Left ventricle myocardium inferior (tissue), 1 donor: Measurements from ENCODE around the gene SYT2. TPM values are rescaled to one million over a fixed set of nuclear protein-coding genes. Genes with fewer than 3 reads are reported as not detected.
"Not testable (repeated sequence)": the region's sequence is repeated elsewhere in the genome, so short reads cannot be mapped to it uniquely, and the experiment has no call there.

Experiments
- DNase-seq: peaks from one replicate; pipeline ENCODE4 v3.0.0-alpha.2; 2020
- H3K27ac ChIP-seq: fragments of 200-600 bp; replicated peaks from 2 replicates; pipeline ENCODE4 v1.8.0; 2021
- H3K27me3 ChIP-seq: fragments of 200-600 bp; 2 replicates; pipeline ENCODE4 v1.8.0; 2021; ENCODE audit warnings: low read depth
- H3K36me3 ChIP-seq: fragments of 200-600 bp; 2 replicates; pipeline ENCODE4 v1.8.0; 2021
- H3K4me1 ChIP-seq: fragments of 200-600 bp; 2 replicates; pipeline ENCODE4 v1.8.0; 2021
- H3K4me3 ChIP-seq: fragments of 200-600 bp; 2 replicates; pipeline ENCODE4 v1.8.0; 2021; ENCODE audit warnings: mild to moderate bottlenecking, moderate library complexity
- H3K9me3 ChIP-seq: fragments of 200-600 bp; replicated peaks from 2 replicates; pipeline ENCODE4 v1.8.0; 2021
- intact Hi-C: fragments of 100-400 bp; cut with micrococcal nuclease; formaldehyde crosslinking; loops from one replicate; pipeline ENCODE4 v1.11.0; 2022
- total RNA-seq: library from RNA; stranded (reverse); fragmentation: NEBNext Ultra II Directional; extraction: Animal tissue kit (Norgen Biotek cat#: 25700); gene quantifications from one replicate; pipeline ENCODE4 v1.2.1, GENCODE V29; 2021
- TF ChIP-seq, protein P1 (sequence below): fragments of 200-600 bp; IDR thresholded peaks from 2 replicates; pipeline ENCODE4 v1.8.0; 2021; ENCODE audit warnings: antibody characterized with exemption, mild to moderate bottlenecking, borderline replicate concordance
- donor health status: DM: no; HTN: yes; CAD: no; lungs with severe emphysema.

SYT2 gene
- total RNA-seq, 1 donor from 2014 or later: not detected

GRCh38 chr1:202553560-202554038, 156.7 kb downstream of the SYT2 start:
- Histone ChIP-seq H3K4me1 (peaks cover 96% of the 10 kb centered on the region), H3K4me3 (no peak overlapping the region), H3K36me3 (peaks cover 4% of the 10 kb centered on the region), H3K9me3 (no peaks in the 10 kb centered on the region), H3K27me3 (no peaks in the 10 kb centered on the region), H3K27ac (peak overlapping the region; percentile 66)
- intact Hi-C loops: no loop called here
- TF ChIP-seq, protein P1, sequence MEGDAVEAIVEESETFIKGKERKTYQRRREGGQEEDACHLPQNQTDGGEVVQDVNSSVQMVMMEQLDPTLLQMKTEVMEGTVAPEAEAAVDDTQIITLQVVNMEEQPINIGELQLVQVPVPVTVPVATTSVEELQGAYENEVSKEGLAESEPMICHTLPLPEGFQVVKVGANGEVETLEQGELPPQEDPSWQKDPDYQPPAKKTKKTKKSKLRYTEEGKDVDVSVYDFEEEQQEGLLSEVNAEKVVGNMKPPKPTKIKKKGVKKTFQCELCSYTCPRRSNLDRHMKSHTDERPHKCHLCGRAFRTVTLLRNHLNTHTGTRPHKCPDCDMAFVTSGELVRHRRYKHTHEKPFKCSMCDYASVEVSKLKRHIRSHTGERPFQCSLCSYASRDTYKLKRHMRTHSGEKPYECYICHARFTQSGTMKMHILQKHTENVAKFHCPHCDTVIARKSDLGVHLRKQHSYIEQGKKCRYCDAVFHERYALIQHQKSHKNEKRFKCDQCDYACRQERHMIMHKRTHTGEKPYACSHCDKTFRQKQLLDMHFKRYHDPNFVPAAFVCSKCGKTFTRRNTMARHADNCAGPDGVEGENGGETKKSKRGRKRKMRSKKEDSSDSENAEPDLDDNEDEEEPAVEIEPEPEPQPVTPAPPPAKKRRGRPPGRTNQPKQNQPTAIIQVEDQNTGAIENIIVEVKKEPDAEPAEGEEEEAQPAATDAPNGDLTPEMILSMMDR: no peak
- no peak for DNase-seq

DNA sequence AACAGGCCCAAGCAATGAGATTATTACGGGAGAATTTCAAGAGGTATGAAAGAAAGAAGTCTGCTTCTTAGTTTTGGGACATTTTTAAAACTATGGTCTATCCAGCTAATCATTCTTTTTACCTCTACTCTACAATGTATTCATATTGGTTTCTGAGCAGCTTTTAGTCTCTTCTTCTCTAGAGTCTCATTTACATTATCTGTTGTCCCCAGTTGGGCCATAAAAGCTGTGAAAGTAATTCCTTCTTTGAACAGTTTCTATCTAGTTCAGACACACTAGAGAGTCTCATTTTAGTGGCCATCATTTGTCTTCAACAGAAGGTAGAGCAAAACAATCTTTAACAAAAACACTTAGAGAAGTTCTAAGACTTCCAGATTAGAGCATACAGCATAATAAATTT, 157.2 kb downstream of the SYT2 start:
- Histone ChIP-seq H3K4me1 (peaks cover 96% of the 10 kb centered on the region), H3K27ac (peak overlapping the region; percentile 66)
- H3K27me3 ChIP-seq, H3K9me3 ChIP-seq, H3K36me3 ChIP-seq, DNase-seq, intact Hi-C loops, H3K4me3 ChIP-seq: not testable (repeated sequence)

- Histone ChIP-seq H3K27ac (peak overlapping the region; percentile 66), H3K4me1 (peaks cover 96% of the 10 kb centered on the region)
- not testable (repeated sequence) for DNase-seq
Observed at GRCh38 chr1:202552615-202553014, 157.6 kb downstream of the SYT2 start.

GRCh38 chr1:202551683-202552082, 158.6 kb downstream of the SYT2 start:
- Histone ChIP-seq H3K27ac (peak overlapping the region; percentile 66), H3K4me3 (no peak overlapping the region)

More at GRCh38 chr1:202552615-202553014, 157.6 kb downstream of the SYT2 start:
- H3K9me3 ChIP-seq, H3K36me3 ChIP-seq, H3K27me3 ChIP-seq, H3K4me3 ChIP-seq, intact Hi-C loops: not testable (repeated sequence)

DNA sequence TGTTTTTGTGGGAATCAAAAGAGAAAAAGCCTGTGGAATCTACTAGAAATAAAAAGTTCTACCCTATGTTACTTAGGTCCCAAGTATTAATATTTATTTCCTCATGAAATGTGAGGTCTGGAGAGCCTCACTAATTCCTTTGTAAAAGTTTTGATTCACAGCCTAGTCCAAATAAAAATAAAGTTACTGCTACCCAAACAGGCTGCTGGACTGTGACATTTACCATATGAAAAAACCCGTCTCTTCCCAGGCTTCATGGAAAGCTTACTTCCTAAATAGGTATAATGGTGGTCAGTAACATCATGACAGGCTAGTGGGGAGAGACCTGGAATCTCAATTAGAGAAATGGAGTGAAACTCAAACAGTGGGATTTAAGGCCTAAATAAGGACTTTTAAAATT, 160.2 kb downstream of the SYT2 start:
- H3K9me3 ChIP-seq, intact Hi-C loops, H3K27me3 ChIP-seq, H3K36me3 ChIP-seq, H3K4me3 ChIP-seq, DNase-seq: not testable (repeated sequence)
- Histone ChIP-seq H3K27ac (peak overlapping the region; percentile 25), H3K4me1 (peaks cover 97% of the 10 kb centered on the region)

More at GRCh38 chr1:202551683-202552082, 158.6 kb downstream of the SYT2 start:
- intact Hi-C loops: no loop called here
- Histone ChIP-seq H3K9me3 (no peaks in the 10 kb centered on the region), H3K4me1 (peaks cover 96% of the 10 kb centered on the region), H3K36me3 (peaks cover 4% of the 10 kb centered on the region), H3K27me3 (no peaks in the 10 kb centered on the region)
- DNase-seq: no peak
- TF ChIP-seq, protein P1: no peak

DNA sequence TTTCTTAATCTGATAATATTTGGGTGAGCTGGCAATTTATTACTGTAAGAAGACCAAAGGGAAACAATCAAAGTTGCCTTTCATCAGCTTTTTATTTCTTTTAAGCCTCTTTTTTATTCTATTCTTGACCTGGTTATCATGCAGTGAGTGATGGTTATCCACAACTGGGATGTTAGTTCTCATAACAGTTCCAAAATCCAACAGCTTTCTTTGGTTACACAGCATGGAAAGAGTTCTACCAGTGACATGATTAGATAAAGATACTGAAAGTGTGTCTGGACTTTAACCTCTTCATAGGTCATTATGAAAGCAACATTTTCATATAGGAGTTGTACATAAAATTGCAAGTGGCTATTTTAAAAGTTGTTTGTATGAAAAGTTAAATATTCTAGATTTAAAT, 163.0 kb downstream of the SYT2 start:
- peak overlapping the region; percentile 65 for H3K27ac ChIP-seq

GRCh38 chr1:202546796-202547195, 163.5 kb downstream of the SYT2 start:
- H3K36me3 ChIP-seq, intact Hi-C loops, DNase-seq, H3K27me3 ChIP-seq, H3K9me3 ChIP-seq: not testable (repeated sequence)
- H3K4me1 ChIP-seq: peaks cover 96% of the 10 kb centered on the region
- peak overlapping the region; percentile 6 for H3K4me3 ChIP-seq
- H3K27ac ChIP-seq: peak overlapping the region; percentile 65

More for the DNA sequence above, 163.0 kb downstream of the SYT2 start:
- H3K9me3 ChIP-seq: no peaks in the 10 kb centered on the region
- no peak overlapping the region for H3K4me3 ChIP-seq
- peaks cover 97% of the 10 kb centered on the region for H3K4me1 ChIP-seq
- TF ChIP-seq, protein P1: no peak
- H3K36me3 ChIP-seq: peaks cover 4% of the 10 kb centered on the region
- H3K27me3 ChIP-seq: no peaks in the 10 kb centered on the region
- intact Hi-C loops: no loop called here
- no peak for DNase-seq

- H3K4me1 ChIP-seq: peaks cover 95% of the 10 kb centered on the region
- H3K9me3 ChIP-seq, intact Hi-C loops, DNase-seq, H3K36me3 ChIP-seq, H3K27me3 ChIP-seq: not testable (repeated sequence)
- H3K4me3 ChIP-seq: peak overlapping the region; percentile 6
- H3K27ac ChIP-seq: peak overlapping the region; percentile 65
Observed at GRCh38 chr1:202546377-202546776, 163.9 kb downstream of the SYT2 start.

GRCh38 chr1:202545647-202546303, 164.5 kb downstream of the SYT2 start:
- peak overlapping the region; percentile 65 for H3K27ac ChIP-seq
- H3K4me1 ChIP-seq: peaks cover 97% of the 10 kb centered on the region
- H3K4me3 ChIP-seq: peak overlapping the region; percentile 6
- H3K27me3 ChIP-seq, DNase-seq, intact Hi-C loops, H3K36me3 ChIP-seq, H3K9me3 ChIP-seq: not testable (repeated sequence)

- H3K36me3 ChIP-seq, H3K9me3 ChIP-seq, intact Hi-C loops, H3K27me3 ChIP-seq, DNase-seq: not testable (repeated sequence)
- peaks cover 97% of the 10 kb centered on the region for H3K4me1 ChIP-seq
- peak overlapping the region; percentile 6 for H3K4me3 ChIP-seq
- H3K27ac ChIP-seq: peak overlapping the region; percentile 65
Observed at GRCh38 chr1:202544766-202545449, 165.3 kb downstream of the SYT2 start.

DNA sequence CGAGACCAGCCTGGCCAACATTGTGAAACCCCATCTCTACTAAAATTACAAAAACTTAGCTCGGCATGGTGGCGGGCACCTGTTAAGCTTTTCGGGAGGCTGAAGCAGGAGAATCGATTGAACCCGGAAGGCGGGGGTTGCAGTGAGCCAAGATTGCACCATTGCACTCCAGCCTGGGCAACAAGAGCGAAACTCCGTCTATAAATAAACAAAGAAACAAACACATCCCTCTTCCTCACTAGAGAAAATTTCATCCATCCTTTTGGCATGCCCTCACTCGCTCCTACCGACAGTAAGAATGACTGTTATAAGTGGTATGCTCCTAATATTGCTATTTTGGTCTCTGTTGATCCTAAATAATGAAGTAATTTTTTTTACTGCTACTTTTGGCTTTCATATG, 166.7 kb downstream of the SYT2 start:
- intact Hi-C loops: not testable (repeated sequence)

More for the DNA sequence above, 166.7 kb downstream of the SYT2 start:
- DNase-seq, H3K27me3 ChIP-seq, H3K9me3 ChIP-seq, H3K36me3 ChIP-seq: not testable (repeated sequence)
- Histone ChIP-seq H3K4me3 (peak overlapping the region; percentile 48), H3K27ac (peak overlapping the region; percentile 65), H3K4me1 (peaks cover 98% of the 10 kb centered on the region)
